Head of caudate nucleus (tissue), 42 donors: ENCODE measurements around the gene TLNRD1.

Source experiments
- DNase-seq, 42 donors: peaks; one replicate each; pipeline versions ENCODE4 v3.0.0 to v3.0.0-alpha.2; 2020 to 2021; ENCODE audit warnings: mixed read lengths in 7 of 42
- intact Hi-C: fragments of 100-400 bp; cut with DNase I; formaldehyde crosslinking; loops from one replicate; pipeline ENCODE4 v1.15.0; 2022

Gene TLNRD1

DNA sequence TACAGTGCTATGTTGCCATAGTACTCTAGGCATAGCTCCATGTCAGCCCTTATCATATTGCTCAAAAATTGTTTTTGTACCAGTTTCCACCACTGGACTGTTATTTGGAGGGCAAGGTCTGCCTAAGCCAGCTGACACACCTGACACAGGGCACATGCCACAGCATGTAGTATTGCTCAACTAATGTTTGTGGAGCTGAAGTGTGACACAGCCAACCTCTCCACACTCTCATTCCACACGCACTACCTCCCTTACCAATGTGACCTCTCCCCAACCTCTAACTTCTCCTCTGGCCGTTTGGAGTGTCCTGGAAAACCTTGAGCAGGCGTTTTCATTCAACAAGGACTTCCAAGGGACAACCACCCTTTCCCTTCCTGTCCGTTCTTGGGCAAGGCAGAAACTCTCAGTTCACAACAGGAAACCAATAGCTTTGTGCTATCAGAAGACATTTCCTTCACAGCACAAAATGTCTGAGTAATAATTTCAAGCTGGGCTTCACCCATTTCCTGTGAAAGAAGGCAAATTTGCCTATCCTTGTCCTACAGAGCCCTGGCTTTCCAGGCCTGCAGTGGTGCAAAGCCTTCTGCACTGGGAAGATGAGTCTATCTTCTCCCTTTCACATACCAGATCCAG is 38.4 kb downstream of the TLNRD1 start:
- intact Hi-C loops, result no loop called here
- DNase-seq, result no peak

- intact Hi-C loops, result no loop called here
- DNase-seq, result no peak
These were observed 40.0 kb downstream of the TLNRD1 start for GRCh38 chr15:81040757-81041156.

- no peak for DNase-seq
- intact Hi-C loops, result no loop called here
These were observed 42.7 kb downstream of the TLNRD1 start for GRCh38 chr15:81043281-81043934.

GRCh38 chr15:81043935-81044575 is 43.3 kb downstream of the TLNRD1 start:
- intact Hi-C loops, result no loop called here
- peak in 1 of 42 donors; percentile 16 for DNase-seq

GRCh38 chr15:81046290-81046689 is 45.6 kb downstream of the TLNRD1 start:
- peak in 1 of 42 donors; percentile 20 for DNase-seq
- intact Hi-C loops, result no loop called here

DNA sequence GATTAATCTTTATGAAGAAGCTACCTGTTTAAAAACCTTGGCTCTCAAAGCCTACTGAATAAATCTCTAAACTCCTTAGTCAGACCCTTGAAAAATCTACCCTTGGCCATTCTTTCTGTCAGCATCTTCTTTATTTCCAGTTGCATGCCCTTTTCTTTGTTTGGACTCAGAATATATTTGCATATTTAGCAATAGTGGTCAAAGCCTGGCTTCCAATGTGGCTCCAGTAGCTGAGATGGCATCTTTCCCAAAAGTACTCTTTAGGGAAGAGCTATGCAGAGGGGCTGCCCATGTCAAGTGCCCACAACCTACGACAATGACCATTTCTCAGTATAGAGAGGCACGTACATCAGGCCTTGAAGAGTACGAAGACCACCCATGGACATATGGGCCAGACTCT is 47.2 kb downstream of the TLNRD1 start:
- intact Hi-C loops, result no loop called here
- no peak for DNase-seq

DNA sequence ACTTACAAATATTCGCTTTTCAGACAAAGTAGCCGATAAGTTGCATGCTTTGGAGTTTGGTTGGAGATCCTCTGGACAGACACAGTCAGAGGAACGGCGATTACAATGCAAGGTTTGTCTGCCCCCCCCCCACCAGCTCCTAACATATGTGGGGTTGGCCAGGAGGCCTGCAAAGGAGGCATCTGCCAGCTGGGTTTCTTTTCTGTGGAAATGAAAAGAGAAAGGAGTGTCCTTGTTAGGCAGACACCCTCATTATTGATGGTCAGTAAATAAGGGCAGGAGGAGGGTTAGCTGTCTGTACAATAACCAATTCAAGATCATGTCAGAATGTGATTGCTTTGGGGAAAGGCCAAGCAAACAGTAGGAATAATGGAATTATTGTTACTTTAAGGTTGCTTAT is 49.1 kb downstream of the TLNRD1 start:
- peak; percentile 24 to 90 (median 76) for DNase-seq
- intact Hi-C loops, result loop anchor here (10.0 kb wide), 1 partner anchor 45 kb away; the partner anchor contains the start of gene TLNRD1

DNA sequence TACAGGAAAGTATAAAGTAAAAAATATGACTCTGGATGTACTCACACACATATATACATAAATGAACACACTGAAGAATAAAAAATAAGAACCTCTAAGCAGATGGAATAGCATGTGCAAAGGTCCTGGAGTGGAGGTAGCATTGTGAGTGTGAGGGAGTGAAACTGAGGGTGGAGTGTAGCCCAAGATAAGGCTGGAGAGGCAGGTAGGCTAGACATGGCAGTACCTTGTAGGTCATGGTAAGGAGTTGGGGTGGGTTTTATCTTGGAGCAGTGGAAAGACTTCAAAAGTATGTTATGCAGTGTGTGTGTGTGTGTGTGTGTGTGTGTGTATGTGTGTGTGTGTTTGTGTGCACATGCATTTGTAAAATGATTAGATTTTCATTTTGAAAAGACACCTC is 49.5 kb downstream of the TLNRD1 start:
- no peak for DNase-seq
- intact Hi-C loops, result loop anchor here (10.0 kb wide), 1 partner anchor 45 kb away; the partner anchor contains the start of gene TLNRD1

- intact Hi-C loops, result loop anchor here (10.0 kb wide), 1 partner anchor 46 kb away; the partner anchor contains the start of gene TLNRD1
- DNase-seq, result no peak
These were observed 50.1 kb downstream of the TLNRD1 start for GRCh38 chr15:81050805-81051204.

DNA sequence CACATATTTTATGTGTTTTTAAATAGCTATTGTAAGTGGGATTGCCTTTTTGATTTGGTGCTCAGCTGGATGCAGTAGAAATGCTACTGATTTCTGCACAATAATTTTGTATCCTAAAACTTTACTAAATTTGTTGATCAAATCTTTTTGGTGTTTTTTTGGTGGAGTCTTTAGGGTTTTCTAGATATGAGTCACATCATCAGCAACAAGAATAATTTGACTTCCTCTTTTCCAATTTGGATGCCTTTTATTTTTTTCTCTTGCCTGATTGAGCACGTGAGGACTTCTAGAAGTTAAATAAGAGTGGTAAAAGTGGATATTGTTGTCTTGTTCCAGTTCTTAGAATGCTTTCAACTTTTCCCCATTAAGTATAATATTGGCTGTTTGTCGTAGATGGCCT is 51.3 kb downstream of the TLNRD1 start:
- DNase-seq, result no peak
- intact Hi-C loops, result loop anchor here (10.0 kb wide), 1 partner anchor 47 kb away; the partner anchor contains the start of gene TLNRD1

DNA sequence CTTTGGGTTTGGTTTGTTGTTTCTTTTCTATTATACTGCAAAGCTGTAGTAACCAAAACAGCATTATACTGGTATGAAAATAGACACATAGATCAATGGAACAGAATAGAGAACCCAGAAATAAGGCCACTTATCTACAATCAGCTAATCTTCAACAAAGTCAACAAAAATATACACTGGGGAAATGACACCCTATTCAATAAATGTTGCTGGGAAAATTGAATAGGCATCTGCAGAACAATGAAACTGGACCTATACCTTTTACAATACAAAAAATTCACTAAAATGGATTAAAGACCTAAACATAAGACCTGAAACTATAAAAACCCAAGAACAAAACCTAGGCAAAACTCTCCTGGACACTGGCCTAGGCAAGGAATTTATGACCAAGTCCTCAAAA is 52.9 kb downstream of the TLNRD1 start:
- DNase-seq, result no peak
- intact Hi-C loops, result loop anchor here (10.0 kb wide), 1 partner anchor 49 kb away; the partner anchor contains the start of gene TLNRD1

DNA sequence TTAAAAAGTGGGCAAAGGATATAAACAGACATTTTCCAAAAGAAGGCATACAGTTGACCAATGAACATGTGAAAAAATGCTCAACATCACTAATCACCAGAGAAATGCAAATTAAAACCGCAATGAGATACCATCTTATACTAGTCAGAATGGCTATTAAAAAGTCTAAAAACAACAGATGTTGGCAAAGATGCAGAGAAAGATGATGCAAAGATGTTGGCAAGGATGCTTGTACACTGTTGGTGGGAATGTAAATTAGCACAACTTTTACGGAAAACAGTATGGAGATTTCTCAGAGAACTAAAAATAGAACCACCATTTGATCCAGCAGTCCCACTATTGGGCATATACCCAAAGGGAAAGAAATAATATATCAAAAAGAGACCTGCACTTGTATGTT is 53.5 kb downstream of the TLNRD1 start:
- DNase-seq, result no peak
- intact Hi-C loops, result loop anchor here (10.0 kb wide), 1 partner anchor 49 kb away; the partner anchor contains the start of gene TLNRD1
